Measurements from ENCODE around the gene VAV3.

DNA sequence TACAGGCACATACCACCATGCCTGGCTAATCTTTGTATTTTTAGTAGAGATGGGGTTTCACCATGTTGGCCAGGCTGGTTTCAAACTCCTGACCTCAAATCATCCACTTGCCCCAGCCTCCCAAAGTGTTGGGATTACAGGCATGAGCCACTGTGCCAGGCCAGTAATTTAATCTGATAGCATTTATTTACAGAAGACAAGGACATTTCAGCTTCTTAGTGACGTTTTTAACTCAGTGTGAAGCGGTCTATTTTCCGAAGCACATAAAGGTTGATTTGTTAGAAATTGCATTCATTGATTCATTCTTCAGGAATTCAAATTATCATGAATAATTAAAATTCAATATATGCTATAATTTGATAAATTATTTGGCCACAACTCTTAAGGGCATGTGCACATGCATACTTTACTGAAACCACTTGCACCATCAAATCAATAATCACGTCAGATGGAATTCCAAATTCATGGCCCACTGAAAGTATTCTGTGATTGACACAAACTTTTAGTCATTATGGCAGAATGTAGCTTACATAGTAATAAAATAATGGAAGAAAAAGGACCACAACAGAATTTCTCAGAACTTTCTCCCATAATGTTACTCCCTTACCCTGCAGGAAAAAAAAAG is 339.5 kb downstream of the VAV3 start:
- TF ChIP-seq EZH2 (IDR thresholded peaks at IDR 0.05; ENCODE audit: insufficient read depth, poor library complexity, severe bottlenecking): no peak
- no peak for TF ChIP-seq EZH2phosphoT487 (IDR thresholded peaks at IDR 0.05; ENCODE audit: insufficient read depth, low read depth)
